H1 (cell line): ENCODE measurements around the gene SLC26A9. TPM values are rescaled to one million over a fixed set of nuclear protein-coding genes. Genes with fewer than 3 reads are reported as not detected.

Source experiments
- CTCF ChIA-PET: fragments of 300-600 bp; sonication (Branson Sonifier 250); formaldehyde crosslinking; loops from one replicate; lab custom pipeline; 2021; ENCODE audit not compliant: partially characterized antibody; lab: Charles Lee
- POLR2A ChIA-PET: fragments of 300-600 bp; sonication (Branson Sonifier 250); formaldehyde crosslinking; loops from one replicate; lab custom pipeline; 2021; ENCODE audit warnings: inconsistent platforms; ENCODE audit not compliant: partially characterized antibody; lab: Charles Lee
- DNase-seq, 2 experiments: peaks; one replicate each; pipeline versions ENCODE4 v3.0.0 to v3.0.0-alpha.2; 2010 to 2022; ENCODE audit warnings: low spot score in 2 of 2, low read depth in 1 of 2, mixed read lengths in 1 of 2
- FAIRE-seq: peaks from 2 replicates; lab custom pipeline; 2011; peaks lifted over from hg19 to GRCh38; lab: Jason Lieb, UNC
- H2AFZ ChIP-seq: 2 replicates; pipeline ENCODE4 v1.8.1; 2012; ENCODE audit warnings: low read length, inconsistent platforms
- H2AK5ac ChIP-seq: 2 replicates; pipeline ENCODE4 v1.6.1; 2013; ENCODE audit warnings: low read depth, low read length
- H2BK120ac ChIP-seq: replicated peaks from 2 replicates; pipeline ENCODE3; 2013; ENCODE audit warnings: low read depth, low read length, inconsistent platforms
- H2BK12ac ChIP-seq: 2 replicates; pipeline ENCODE4 v1.6.1; 2013; ENCODE audit warnings: low read depth, low read length
- H2BK15ac ChIP-seq: 2 replicates; pipeline ENCODE4 v1.6.1; 2013; ENCODE audit warnings: low read length
- H2BK20ac ChIP-seq: 2 replicates; pipeline ENCODE4 v1.6.1; 2013; ENCODE audit warnings: low read length
- H2BK5ac ChIP-seq: 2 replicates; pipeline ENCODE4 v1.6.1; 2013; ENCODE audit warnings: low read depth, low read length
- H3K14ac ChIP-seq: 2 replicates; pipeline ENCODE4 v1.6.1; 2013; ENCODE audit warnings: inconsistent platforms; ENCODE audit not compliant: insufficient read length
- H3K18ac ChIP-seq: 2 replicates; pipeline ENCODE4 v1.6.1; 2013; ENCODE audit warnings: low read length; ENCODE audit errors: extremely low read depth
- H3K23ac ChIP-seq: 2 replicates; pipeline ENCODE4 v1.6.1; 2013; ENCODE audit warnings: inconsistent platforms; ENCODE audit not compliant: insufficient read length
- H3K23me2 ChIP-seq: 2 replicates; pipeline ENCODE4 v1.6.1; 2013; ENCODE audit warnings: low read depth, low read length
- H3K27ac ChIP-seq: 2 replicates; pipeline ENCODE4 v1.6.1; 2011; ENCODE audit warnings: low read depth, low read length, inconsistent platforms
- H3K27me3 ChIP-seq, 4 experiments: replicated peaks in 1 of 4; 1 replicate in 1 of 4; 2 replicates in 3 of 4; pipeline versions ENCODE4 v1.6.1 to v1.8.1; 2011 to 2013; ENCODE audit warnings: low read length in 3 of 4, mild to moderate bottlenecking in 3 of 4, inconsistent platforms in 2 of 4, mixed read lengths in 2 of 4, moderate library complexity in 1 of 4; ENCODE audit not compliant: control insufficient read depth in 3 of 4, insufficient read depth in 3 of 4; ENCODE audit errors: extremely low read depth in 1 of 4
- H3K36me3 ChIP-seq, 4 experiments: 2 replicates each; pipeline versions ENCODE4 v1.6.1 to v1.8.1; 2011 to 2013; ENCODE audit warnings: mild to moderate bottlenecking in 4 of 4, low read length in 3 of 4, moderate library complexity in 2 of 4, control low read depth in 1 of 4, inconsistent platforms in 1 of 4; ENCODE audit not compliant: insufficient read depth in 4 of 4, control insufficient read depth in 2 of 4
- H3K4ac ChIP-seq: replicated peaks from 2 replicates; pipeline ENCODE3; 2013; ENCODE audit warnings: low read length, low read depth, mixed read lengths, inconsistent platforms; ENCODE audit not compliant: insufficient read length
- H3K4me1 ChIP-seq, 4 experiments: replicated peaks in 1 of 4; 1 replicate in 1 of 4; 2 replicates in 3 of 4; pipeline versions ENCODE4 v1.6.1 to v1.8.1; 2011 to 2013; ENCODE audit warnings: low read length in 3 of 4, inconsistent platforms in 2 of 4, mixed read lengths in 1 of 4; ENCODE audit not compliant: insufficient read depth in 4 of 4, control insufficient read depth in 3 of 4
- H3K4me2 ChIP-seq, 2 experiments: 2 replicates each; pipeline versions ENCODE4 v1.6.1 to v1.8.1; 2011 to 2013; ENCODE audit warnings: low read depth in 2 of 2, low read length in 2 of 2, control low read depth in 1 of 2, inconsistent platforms in 1 of 2, mild to moderate bottlenecking in 1 of 2; ENCODE audit not compliant: insufficient read depth in 1 of 2
- H3K4me3 ChIP-seq, 4 experiments: fragments of 200-600, 300-600 bp in 1 of 4; sonication (generic), shearing (Covaris generic), sonication (Bioruptor Twin) in 1 of 4; 2 replicates each; pipeline versions ENCODE4 v1.5.1 to v1.8.1; 2011 to 2016; ENCODE audit warnings: low read length in 4 of 4, low read depth in 3 of 4, control low read depth in 2 of 4, inconsistent platforms in 2 of 4, mild to moderate bottlenecking in 2 of 4, mixed read lengths in 1 of 4, moderate library complexity in 1 of 4; ENCODE audit not compliant: insufficient read depth in 2 of 4; ENCODE audit errors: extremely low read depth in 1 of 4
- H3K56ac ChIP-seq: replicated peaks from 2 replicates; pipeline ENCODE3; 2013; ENCODE audit warnings: low read depth, mild to moderate bottlenecking, mixed read lengths, low read length, inconsistent platforms; ENCODE audit not compliant: insufficient read length
- H3K79me1 ChIP-seq: 2 replicates; pipeline ENCODE4 v1.6.1; 2013; ENCODE audit warnings: low read depth, low read length, control low read depth
- H3K79me2 ChIP-seq, 2 experiments: 2 replicates each; pipeline versions ENCODE4 v1.6.1 to v1.8.1; 2012 to 2013; ENCODE audit warnings: low read length in 2 of 2, mild to moderate bottlenecking in 2 of 2, inconsistent platforms in 1 of 2; ENCODE audit not compliant: insufficient read depth in 2 of 2, control insufficient read depth in 1 of 2
- H3K9ac ChIP-seq, 4 experiments: replicated peaks in 1 of 4; 1 replicate in 1 of 4; 2 replicates in 3 of 4; pipeline versions ENCODE4 v1.6.1 to v1.8.1; 2011 to 2013; ENCODE audit warnings: low read depth in 3 of 4, low read length in 3 of 4, control low read depth in 2 of 4, mild to moderate bottlenecking in 2 of 4, moderate library complexity in 2 of 4, inconsistent platforms in 1 of 4; ENCODE audit errors: extremely low read depth in 1 of 4
- H3K9me3 ChIP-seq, 2 experiments: 2 replicates each; pipeline versions ENCODE4 v1.6.1 to v1.8.1; 2012 to 2013; ENCODE audit warnings: mild to moderate bottlenecking in 2 of 2, moderate library complexity in 2 of 2, control low read depth in 1 of 2, inconsistent platforms in 1 of 2, low read depth in 1 of 2, low read length in 1 of 2, mixed read lengths in 1 of 2; ENCODE audit not compliant: insufficient read depth in 2 of 2
- H4K20me1 ChIP-seq, 2 experiments: replicated peaks in 1 of 2; 2 replicates each; pipeline versions ENCODE3 to v1.8.1; 2011 to 2013; ENCODE audit warnings: inconsistent platforms in 2 of 2, low read length in 2 of 2, mild to moderate bottlenecking in 1 of 2; ENCODE audit not compliant: insufficient read depth in 2 of 2, control insufficient read depth in 1 of 2
- H4K5ac ChIP-seq: 2 replicates; pipeline ENCODE4 v1.6.1; 2013; ENCODE audit warnings: low read length, low read depth, mixed read lengths, inconsistent platforms; ENCODE audit not compliant: insufficient read length
- H4K8ac ChIP-seq: 2 replicates; pipeline ENCODE4 v1.8.0; 2013; ENCODE audit warnings: mild to moderate bottlenecking, moderate library complexity, low read length, inconsistent platforms; ENCODE audit not compliant: insufficient read depth; ENCODE audit errors: extremely low read depth
- H4K91ac ChIP-seq: replicated peaks from 2 replicates; pipeline ENCODE3; 2013; ENCODE audit warnings: low read length, mixed read lengths, inconsistent platforms; ENCODE audit not compliant: insufficient read length
- ASH2L ChIP-seq: fragments of 200-600, 300-600 bp; sonication (generic); IDR thresholded peaks from one replicate; pipeline ENCODE4 v1.7.1; 2017; ENCODE audit warnings: low read length
- BRCA1 ChIP-seq: IDR thresholded peaks from 2 replicates; pipeline ENCODE4 v1.6.1; 2012; ENCODE audit warnings: low read depth, low read length, improper control_type of control experiment
- CHD2 ChIP-seq: IDR thresholded peaks from 2 replicates; pipeline ENCODE4 v1.6.1; 2012; ENCODE audit warnings: low read length, improper control_type of control experiment
- EGR1 ChIP-seq: IDR thresholded peaks from 2 replicates; pipeline ENCODE4 v1.6.1; 2011; ENCODE audit warnings: low read depth, low read length, borderline replicate concordance
- FOSL1 ChIP-seq: IDR thresholded peaks from 2 replicates; pipeline ENCODE4 v1.6.1; 2011; ENCODE audit warnings: mild to moderate bottlenecking, low read depth, low read length, moderate library complexity; ENCODE audit not compliant: insufficient read depth
- JUN ChIP-seq: IDR thresholded peaks from 2 replicates; pipeline ENCODE4 v1.6.1; 2011; ENCODE audit warnings: low read depth, mild to moderate bottlenecking, improper control_type of control experiment, low read length
- KDM4A ChIP-seq: IDR thresholded peaks from one replicate; pipeline ENCODE4 v1.7.1; 2012; ENCODE audit warnings: low read depth, mild to moderate bottlenecking, moderate library complexity, low read length, inconsistent platforms; ENCODE audit not compliant: severe bottlenecking
- NRF1 ChIP-seq: IDR thresholded peaks from 2 replicates; pipeline ENCODE4 v1.6.1; 2011; ENCODE audit warnings: mild to moderate bottlenecking, low read depth, low read length, improper control_type of control experiment
- RAD21 ChIP-seq, 2 experiments: IDR thresholded peaks in 1 of 2; conservative IDR thresholded peaks in 1 of 2; 2 replicates each; pipeline ENCODE4 v1.6.1; 2011; ENCODE audit warnings: low read depth in 2 of 2, low read length in 2 of 2, improper control_type of control experiment in 1 of 2, inconsistent platforms in 1 of 2, mild to moderate bottlenecking in 1 of 2, moderate library complexity in 1 of 2
- RBBP5 ChIP-seq: IDR thresholded peaks from 2 replicates; pipeline ENCODE4 v1.7.1; 2012; ENCODE audit warnings: low read depth, mild to moderate bottlenecking, inconsistent platforms, low read length, moderate library complexity, borderline replicate concordance
- SP4 ChIP-seq: IDR thresholded peaks from 2 replicates; pipeline ENCODE4 v1.6.1; 2012; ENCODE audit warnings: low read length, inconsistent platforms
- SUZ12 ChIP-seq: fragments of 200-600 bp; sonication (generic); IDR thresholded peaks from 2 replicates; pipeline ENCODE4 v1.6.1; 2012; ENCODE audit warnings: mild to moderate bottlenecking, inconsistent platforms, low read length, moderate library complexity, mixed read lengths
- WGBS, 2 experiments: shearing (Covaris generic) in 1 of 2; methylation state at CpG; one replicate each; pipeline versions ENCODE4 v1.1.6 to v1.1.7; 2013 to 2015; ENCODE audit warnings: low lambda C conversion rate in 2 of 2, mixed read lengths in 2 of 2, inconsistent platforms in 1 of 2, low coverage in 1 of 2, missing lambda C conversion rate in 1 of 2; ENCODE audit not compliant: insufficient replicate concordance in 2 of 2, insufficient coverage in 1 of 2, insufficient read length in 1 of 2; ENCODE audit errors: extremely low coverage in 1 of 2, missing lambda C conversion rate in 1 of 2; 5-methylcytosine and 5-hydroxymethylcytosine counted together
- polyA plus RNA-seq, 7 experiments: library from polyadenylated mRNA; depleted of rRNA in 3 of 7; stranded (reverse) in 5 of 7; unstranded in 2 of 7; fragments of >200 nt in 5 of 7; fragments of 200-250 nt in 2 of 7; gene quantifications; 1 replicate in 5 of 7; 2 replicates in 1 of 7; 4 replicates in 1 of 7; pipeline versions ENCODE4 v1.2.1 to v1.2.3, GENCODE V29; 2011 to 2013; ENCODE audit warnings: missing spikeins in 2 of 7, mixed read lengths in 2 of 7
- total RNA-seq: library from RNA; stranded (reverse); fragmentation: NEBNext Ultra II Directional; extraction: Animal tissue kit (Norgen Biotek cat#: 25700); gene quantifications from 2 replicates; pipeline ENCODE4 v1.2.1, GENCODE V29; 2021
- TF ChIP-seq, protein P1 (sequence below): IDR thresholded peaks from 2 replicates; pipeline ENCODE4 v1.6.1; 2012; ENCODE audit warnings: low read length, inconsistent platforms

SLC26A9 gene
- total and polyA plus RNA-seq, 2 of the 8 experiments (the other 6 are each of a cell fraction or from before 2014, with no cell fraction given), result not detected

DNA sequence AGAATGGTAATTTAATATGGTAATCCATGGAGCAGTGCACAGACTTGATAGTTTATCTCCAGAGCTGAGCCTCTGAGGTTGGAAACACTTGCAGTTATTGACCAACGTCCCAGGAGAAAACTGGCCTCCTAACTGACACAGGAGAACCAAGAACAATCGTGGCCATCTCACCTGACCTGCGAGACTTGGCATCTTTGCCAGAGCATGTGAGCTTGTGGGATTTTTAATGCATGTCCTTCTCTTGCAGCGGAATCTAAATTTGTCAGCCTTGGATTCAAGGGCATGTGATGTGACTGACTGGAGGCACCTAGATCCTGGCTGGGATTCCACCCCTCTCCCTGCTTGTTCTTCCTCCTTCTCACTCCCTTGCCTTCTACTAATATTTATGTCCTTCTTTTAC lies 27.8 kb upstream of the SLC26A9 start:
- no peaks in the 10 kb centered on the region; a peak in 1 of 7 replicates for H3K27me3 ChIP-seq
- H2AFZ ChIP-seq, result no peak overlapping the region
- no peak overlapping the region for H4K5ac ChIP-seq
- POLR2A ChIA-PET, result no interaction called here
- peaks cover 0 to 4% of the 10 kb centered on the region in 2 experiments; a peak in 1 of 4 replicates for H3K9me3 ChIP-seq
- peaks cover 5% of the 10 kb centered on the region for H3K79me1 ChIP-seq
- no peak overlapping the region for H3K14ac ChIP-seq
- H3K4me3 ChIP-seq, result no peak overlapping the region
- no peaks in the 10 kb centered on the region; a peak in 2 of 7 replicates for H3K4me1 ChIP-seq
- H3K27ac ChIP-seq, result no peak overlapping the region
- H3K36me3 ChIP-seq, result no peaks in the 10 kb centered on the region; a peak in 1 of 8 replicates
- WGBS, 2 experiments, result 93% methylated on average over 4 of the region's 4 CpGs; no CpG with 5 or more reads in 1 of the 2 experiments
- peaks cover 0 to 27% of the 10 kb centered on the region in 2 experiments for H4K20me1 ChIP-seq
- no peak overlapping the region for H2BK12ac ChIP-seq
- H3K56ac ChIP-seq, result no peak overlapping the region
- no peak overlapping the region for H3K23ac ChIP-seq
- no peak overlapping the region for H4K8ac ChIP-seq
- no peak overlapping the region for H4K91ac ChIP-seq
- H3K18ac ChIP-seq, result no peak overlapping the region
- DNase-seq (no peak), FAIRE-seq (no peak)
- CTCF ChIA-PET, result interaction anchor here (1.0 to 2.1 kb wide), 8 partner anchors 9 to 179 kb away, joined by 3 to 10 read pairs (median 6); no protein-coding TSS in a partner anchor
- no peak overlapping the region for H2BK20ac ChIP-seq
- H2BK120ac ChIP-seq, result no peak overlapping the region
- no peak overlapping the region for H3K4me2 ChIP-seq
- no peak overlapping the region for H3K9ac ChIP-seq
- H2AK5ac ChIP-seq, result no peak overlapping the region
- no peaks in the 10 kb centered on the region for H3K79me2 ChIP-seq
- peaks cover 27% of the 10 kb centered on the region for H3K23me2 ChIP-seq
- no peak overlapping the region for H2BK5ac ChIP-seq
- H3K4ac ChIP-seq, result no peak overlapping the region
- no peak overlapping the region for H2BK15ac ChIP-seq
- TF ChIP-seq SP4 (no peak), KDM4A (no peak), NRF1 (no peak), ASH2L (no peak), BRCA1 (no peak), EGR1 (no peak), RAD21 (IDR thresholded peaks at IDR 0.05 in 1 of 2, conservative IDR thresholded peaks at IDR 0.05 in 1 of 2; ENCODE audit: low read depth in 2 of 2, low read length in 2 of 2) (no peak), FOSL1 (no peak), RBBP5 (no peak), CHD2 (no peak), SUZ12 (no peak), JUN (no peak)
- TF ChIP-seq, protein P1, sequence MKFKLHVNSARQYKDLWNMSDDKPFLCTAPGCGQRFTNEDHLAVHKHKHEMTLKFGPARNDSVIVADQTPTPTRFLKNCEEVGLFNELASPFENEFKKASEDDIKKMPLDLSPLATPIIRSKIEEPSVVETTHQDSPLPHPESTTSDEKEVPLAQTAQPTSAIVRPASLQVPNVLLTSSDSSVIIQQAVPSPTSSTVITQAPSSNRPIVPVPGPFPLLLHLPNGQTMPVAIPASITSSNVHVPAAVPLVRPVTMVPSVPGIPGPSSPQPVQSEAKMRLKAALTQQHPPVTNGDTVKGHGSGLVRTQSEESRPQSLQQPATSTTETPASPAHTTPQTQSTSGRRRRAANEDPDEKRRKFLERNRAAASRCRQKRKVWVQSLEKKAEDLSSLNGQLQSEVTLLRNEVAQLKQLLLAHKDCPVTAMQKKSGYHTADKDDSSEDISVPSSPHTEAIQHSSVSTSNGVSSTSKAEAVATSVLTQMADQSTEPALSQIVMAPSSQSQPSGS, result no peak
